H1 (cell line): ENCODE data around the gene YEATS4.

Source experiments
- ASH2L ChIP-seq: fragments of 200-600, 300-600 bp; sonication (generic); IDR thresholded peaks from one replicate; pipeline ENCODE4 v1.7.1; 2017; ENCODE audit warnings: low read length
- EGR1 ChIP-seq: IDR thresholded peaks from 2 replicates; pipeline ENCODE4 v1.6.1; 2011; ENCODE audit warnings: low read depth, low read length, borderline replicate concordance
- KDM1A ChIP-seq: fragments of 200-600, 300-600 bp; sonication (generic); IDR thresholded peaks from 2 replicates; pipeline ENCODE4 v1.7.1; 2016; ENCODE audit warnings: mild to moderate bottlenecking, low read length, borderline replicate concordance
- POLR2A ChIP-seq, 2 experiments: IDR thresholded peaks; 1 replicate in 1 of 2; 2 replicates in 1 of 2; pipeline ENCODE4 v1.6.1; 2011; ENCODE audit warnings: low read depth in 2 of 2, low read length in 2 of 2, mild to moderate bottlenecking in 2 of 2; ENCODE audit errors: control extremely low read depth in 1 of 2
- RAD21 ChIP-seq, 2 experiments: IDR thresholded peaks in 1 of 2; conservative IDR thresholded peaks in 1 of 2; 2 replicates each; pipeline ENCODE4 v1.6.1; 2011; ENCODE audit warnings: low read depth in 2 of 2, low read length in 2 of 2, improper control_type of control experiment in 1 of 2, inconsistent platforms in 1 of 2, mild to moderate bottlenecking in 1 of 2, moderate library complexity in 1 of 2
- SUZ12 ChIP-seq: fragments of 200-600 bp; sonication (generic); IDR thresholded peaks from 2 replicates; pipeline ENCODE4 v1.6.1; 2012; ENCODE audit warnings: mild to moderate bottlenecking, inconsistent platforms, low read length, moderate library complexity, mixed read lengths
- TAF1 ChIP-seq: IDR thresholded peaks from 2 replicates; pipeline ENCODE4 v1.6.1; 2011; ENCODE audit warnings: mild to moderate bottlenecking, low read depth, low read length
- TCF12 ChIP-seq: IDR thresholded peaks from 2 replicates; pipeline ENCODE4 v1.6.1; 2011; ENCODE audit warnings: low read depth, mild to moderate bottlenecking, low read length
- YY1 ChIP-seq: IDR thresholded peaks from 2 replicates; pipeline ENCODE4 v1.6.1; 2011; ENCODE audit warnings: low read depth, mild to moderate bottlenecking, low read length
- TF ChIP-seq, protein P1 (sequence below): IDR thresholded peaks from 2 replicates; pipeline ENCODE4 v1.6.1; 2012; ENCODE audit warnings: inconsistent platforms
- TF ChIP-seq, protein P2 (sequence below), 3 experiments: IDR thresholded peaks; 1 replicate in 2 of 3; 2 replicates in 1 of 3; pipeline versions ENCODE4 v1.5.1 to v1.6.1; 2011; ENCODE audit warnings: low read length in 3 of 3, mild to moderate bottlenecking in 3 of 3, inconsistent platforms in 2 of 3, low read depth in 1 of 3, moderate library complexity in 1 of 3; ENCODE audit not compliant: insufficient read depth in 1 of 3; ENCODE audit errors: control extremely low read depth in 1 of 3
- TF ChIP-seq, protein P3 (sequence below): IDR thresholded peaks from 2 replicates; pipeline ENCODE4 v1.6.1; 2012; ENCODE audit warnings: low read length, inconsistent platforms
- TF ChIP-seq, protein P4 (sequence below): IDR thresholded peaks from 2 replicates; pipeline ENCODE4 v1.6.1; 2011; ENCODE audit warnings: low read length, improper control_type of control experiment

DNA sequence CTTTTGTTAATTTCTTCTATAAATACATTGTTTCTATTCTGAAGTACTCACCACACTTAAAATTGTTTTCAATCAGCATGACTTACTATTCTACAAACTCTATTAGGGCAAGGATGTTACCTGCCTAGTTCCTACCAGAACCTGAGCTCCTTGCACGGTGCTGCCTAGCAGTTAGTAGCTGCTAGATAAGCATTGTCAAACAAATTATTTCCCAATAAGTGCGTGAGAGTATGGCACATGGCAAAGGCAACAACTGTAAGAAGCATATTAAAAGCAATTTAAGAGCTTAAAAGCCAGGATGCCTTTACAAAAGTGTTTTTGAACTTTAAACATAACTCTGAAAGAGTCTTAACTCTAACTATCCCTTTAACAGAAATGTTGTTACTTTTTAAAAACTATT is 19.5 kb upstream of the YEATS4 start:
- TF ChIP-seq EGR1 (no peak), KDM1A (no peak), TAF1 (no peak), TCF12 (no peak), ASH2L (no peak), SUZ12 (no peak), RAD21 (IDR thresholded peaks at IDR 0.05 in 1 of 2, conservative IDR thresholded peaks at IDR 0.05 in 1 of 2; ENCODE audit: low read depth in 2 of 2, low read length in 2 of 2) (no peak), YY1 (no peak), POLR2A (IDR thresholded peaks at IDR 0.05; ENCODE audit: control extremely low read depth in 1 of 2, low read depth in 2 of 2, low read length in 2 of 2) (no peak)
- TF ChIP-seq, protein P1, sequence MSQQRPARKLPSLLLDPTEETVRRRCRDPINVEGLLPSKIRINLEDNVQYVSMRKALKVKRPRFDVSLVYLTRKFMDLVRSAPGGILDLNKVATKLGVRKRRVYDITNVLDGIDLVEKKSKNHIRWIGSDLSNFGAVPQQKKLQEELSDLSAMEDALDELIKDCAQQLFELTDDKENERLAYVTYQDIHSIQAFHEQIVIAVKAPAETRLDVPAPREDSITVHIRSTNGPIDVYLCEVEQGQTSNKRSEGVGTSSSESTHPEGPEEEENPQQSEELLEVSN: no peak
- TF ChIP-seq, protein P2, sequence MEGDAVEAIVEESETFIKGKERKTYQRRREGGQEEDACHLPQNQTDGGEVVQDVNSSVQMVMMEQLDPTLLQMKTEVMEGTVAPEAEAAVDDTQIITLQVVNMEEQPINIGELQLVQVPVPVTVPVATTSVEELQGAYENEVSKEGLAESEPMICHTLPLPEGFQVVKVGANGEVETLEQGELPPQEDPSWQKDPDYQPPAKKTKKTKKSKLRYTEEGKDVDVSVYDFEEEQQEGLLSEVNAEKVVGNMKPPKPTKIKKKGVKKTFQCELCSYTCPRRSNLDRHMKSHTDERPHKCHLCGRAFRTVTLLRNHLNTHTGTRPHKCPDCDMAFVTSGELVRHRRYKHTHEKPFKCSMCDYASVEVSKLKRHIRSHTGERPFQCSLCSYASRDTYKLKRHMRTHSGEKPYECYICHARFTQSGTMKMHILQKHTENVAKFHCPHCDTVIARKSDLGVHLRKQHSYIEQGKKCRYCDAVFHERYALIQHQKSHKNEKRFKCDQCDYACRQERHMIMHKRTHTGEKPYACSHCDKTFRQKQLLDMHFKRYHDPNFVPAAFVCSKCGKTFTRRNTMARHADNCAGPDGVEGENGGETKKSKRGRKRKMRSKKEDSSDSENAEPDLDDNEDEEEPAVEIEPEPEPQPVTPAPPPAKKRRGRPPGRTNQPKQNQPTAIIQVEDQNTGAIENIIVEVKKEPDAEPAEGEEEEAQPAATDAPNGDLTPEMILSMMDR (IDR thresholded peaks at IDR 0.05; ENCODE audit: control extremely low read depth in 1 of 3, insufficient read depth in 1 of 3, low read depth in 1 of 3, low read length in 3 of 3): no peak
- TF ChIP-seq, protein P3, sequence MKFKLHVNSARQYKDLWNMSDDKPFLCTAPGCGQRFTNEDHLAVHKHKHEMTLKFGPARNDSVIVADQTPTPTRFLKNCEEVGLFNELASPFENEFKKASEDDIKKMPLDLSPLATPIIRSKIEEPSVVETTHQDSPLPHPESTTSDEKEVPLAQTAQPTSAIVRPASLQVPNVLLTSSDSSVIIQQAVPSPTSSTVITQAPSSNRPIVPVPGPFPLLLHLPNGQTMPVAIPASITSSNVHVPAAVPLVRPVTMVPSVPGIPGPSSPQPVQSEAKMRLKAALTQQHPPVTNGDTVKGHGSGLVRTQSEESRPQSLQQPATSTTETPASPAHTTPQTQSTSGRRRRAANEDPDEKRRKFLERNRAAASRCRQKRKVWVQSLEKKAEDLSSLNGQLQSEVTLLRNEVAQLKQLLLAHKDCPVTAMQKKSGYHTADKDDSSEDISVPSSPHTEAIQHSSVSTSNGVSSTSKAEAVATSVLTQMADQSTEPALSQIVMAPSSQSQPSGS: no peak
- TF ChIP-seq, protein P4, sequence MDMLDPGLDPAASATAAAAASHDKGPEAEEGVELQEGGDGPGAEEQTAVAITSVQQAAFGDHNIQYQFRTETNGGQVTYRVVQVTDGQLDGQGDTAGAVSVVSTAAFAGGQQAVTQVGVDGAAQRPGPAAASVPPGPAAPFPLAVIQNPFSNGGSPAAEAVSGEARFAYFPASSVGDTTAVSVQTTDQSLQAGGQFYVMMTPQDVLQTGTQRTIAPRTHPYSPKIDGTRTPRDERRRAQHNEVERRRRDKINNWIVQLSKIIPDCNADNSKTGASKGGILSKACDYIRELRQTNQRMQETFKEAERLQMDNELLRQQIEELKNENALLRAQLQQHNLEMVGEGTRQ: no peak
